Activated T-helper 2 cell treated with anti-CD3 and anti-CD28 coated beads, Interferon-gamma antibody, Interleukin-2, Interleukin-4, amounts not matched to agents 10 μg/mL and 5 μg/mL and 100 μg/mL, durations not matched to agents 14 hours and 24 hours and 36 hours (primary cell): ENCODE results near the gene PAIP1. TPM values are rescaled to one million over a fixed set of nuclear protein-coding genes. Genes with fewer than 3 reads are reported as not detected.
"Not testable (repeated sequence)": the region's sequence is repeated elsewhere in the genome, so short reads cannot be mapped to it uniquely, and the experiment has no call there.

Experiments used
- DNase-seq: peaks from one replicate; pipeline ENCODE4 v3.0.0; 2021; ENCODE audit warnings: low spot score
- H3K27ac Mint-ChIP-seq: one replicate; pipeline ENCODE4 v1.8.0; 2021; ENCODE audit warnings: mixed read lengths
- H3K27me3 Mint-ChIP-seq: one replicate; pipeline ENCODE4 v1.8.0; 2021; ENCODE audit warnings: low read depth, mixed read lengths
- H3K36me3 Mint-ChIP-seq: one replicate; pipeline ENCODE4 v1.8.0; 2021; ENCODE audit warnings: low read depth, mixed read lengths
- H3K4me1 Mint-ChIP-seq: one replicate; pipeline ENCODE4 v1.8.0; 2021; ENCODE audit warnings: low read depth, mixed read lengths
- H3K4me3 Mint-ChIP-seq: one replicate; pipeline ENCODE4 v1.8.0; 2021; ENCODE audit warnings: low read depth, mild to moderate bottlenecking, moderate library complexity, mixed read lengths
- H3K9me3 Mint-ChIP-seq: one replicate; pipeline ENCODE4 v1.8.0; 2021; ENCODE audit warnings: mixed read lengths
- intact Hi-C: fragments of 100-400 bp; cut with micrococcal nuclease; formaldehyde crosslinking; loops from one replicate; pipeline ENCODE4 v1.15.1; 2023
- total RNA-seq: library from RNA; stranded (reverse); gene quantifications from 2 replicates; pipeline ENCODE4 v1.2.3, GENCODE V29; 2022

The PAIP1 gene
- total RNA-seq, 1 donor from 2014 or later = 56.8 TPM

GRCh38 chr5:43564289-43564850 lies 7.5 kb upstream of the PAIP1 start:
- no peak overlapping the region for H3K4me3 Mint-ChIP-seq
- peaks cover 7% of the 10 kb centered on the region for H3K27me3 Mint-ChIP-seq
- intact Hi-C loops = no loop called here
- no peak overlapping the region for H3K27ac Mint-ChIP-seq
- no peaks in the 10 kb centered on the region for H3K9me3 Mint-ChIP-seq
- peaks cover 3% of the 10 kb centered on the region for H3K4me1 Mint-ChIP-seq
- no peaks in the 10 kb centered on the region for H3K36me3 Mint-ChIP-seq
- DNase-seq = no peak

GRCh38 chr5:43563321-43563720 lies 6.4 kb upstream of the PAIP1 start:
- intact Hi-C loops = no loop called here
- DNase-seq = no peak
- Mint-ChIP-seq H3K36me3 (no peaks in the 10 kb centered on the region), H3K27me3 (peaks cover 9% of the 10 kb centered on the region), H3K27ac (no peak overlapping the region), H3K9me3 (no peaks in the 10 kb centered on the region), H3K4me1 (peaks cover 6% of the 10 kb centered on the region), H3K4me3 (no peak overlapping the region)

- no peak overlapping the region for H3K27ac Mint-ChIP-seq
- H3K36me3 Mint-ChIP-seq = no peaks in the 10 kb centered on the region
- H3K4me3 Mint-ChIP-seq = no peak overlapping the region
- H3K4me1 Mint-ChIP-seq = peaks cover 8% of the 10 kb centered on the region
- intact Hi-C loops = no loop called here
- H3K9me3 Mint-ChIP-seq = no peaks in the 10 kb centered on the region
- H3K27me3 Mint-ChIP-seq = peaks cover 9% of the 10 kb centered on the region
- no peak for DNase-seq
These were observed 4.5 kb upstream of the PAIP1 start for GRCh38 chr5:43561356-43561755.

- H3K4me3 Mint-ChIP-seq = no peak overlapping the region
- no peaks in the 10 kb centered on the region for H3K9me3 Mint-ChIP-seq
- DNase-seq = no peak
- intact Hi-C loops = no loop called here
- H3K27me3 Mint-ChIP-seq = peaks cover 9% of the 10 kb centered on the region
- H3K4me1 Mint-ChIP-seq = peaks cover 8% of the 10 kb centered on the region
- no peak overlapping the region for H3K27ac Mint-ChIP-seq
- H3K36me3 Mint-ChIP-seq = peaks cover 4% of the 10 kb centered on the region
These were observed 3.3 kb upstream of the PAIP1 start for GRCh38 chr5:43560128-43560527.

GRCh38 chr5:43556607-43556856 lies 345 bp downstream of the PAIP1 start:
- H3K9me3 Mint-ChIP-seq = not testable (repeated sequence)
- peak overlapping the region; percentile 82 for H3K4me3 Mint-ChIP-seq

GRCh38 chr5:43555895-43556606 lies 826 bp downstream of the PAIP1 start:
- Mint-ChIP-seq H3K36me3 (peaks cover 8% of the 10 kb centered on the region), H3K27me3 (peaks cover 7% of the 10 kb centered on the region), H3K4me3 (peak overlapping the region; percentile 86), H3K4me1 (peaks cover 8% of the 10 kb centered on the region), H3K9me3 (no peaks in the 10 kb centered on the region), H3K27ac (peak overlapping the region; percentile 85)
- intact Hi-C loops = loop anchor here (1.0 to 5.0 kb wide), 7 partner anchors 41 to 489 kb away; partner anchors contain the start of genes C5orf34, HMGCS1, NNT and ZNF131
- DNase-seq = peak; percentile 37

More at GRCh38 chr5:43556607-43556856, 345 bp downstream of the PAIP1 start:
- H3K27ac Mint-ChIP-seq, H3K36me3 Mint-ChIP-seq, H3K27me3 Mint-ChIP-seq, H3K4me1 Mint-ChIP-seq, DNase-seq: not testable (repeated sequence)
- intact Hi-C loops = loop anchor here (1.0 to 5.0 kb wide), 7 partner anchors 41 to 489 kb away; partner anchors contain the start of genes C5orf34, HMGCS1, NNT and ZNF131

- no peak overlapping the region for H3K4me3 Mint-ChIP-seq
- H3K27ac Mint-ChIP-seq = no peak overlapping the region
- no peak for DNase-seq
- H3K36me3 Mint-ChIP-seq = peaks cover 16% of the 10 kb centered on the region
- peaks cover 2% of the 10 kb centered on the region for H3K27me3 Mint-ChIP-seq
- no peaks in the 10 kb centered on the region for H3K9me3 Mint-ChIP-seq
- H3K4me1 Mint-ChIP-seq = peaks cover 11% of the 10 kb centered on the region
- intact Hi-C loops = no loop called here
These were observed 2.4 kb downstream of the PAIP1 start for GRCh38 chr5:43554497-43554896.

- H3K27ac Mint-ChIP-seq = no peak overlapping the region
- H3K4me1 Mint-ChIP-seq = peaks cover 11% of the 10 kb centered on the region
- H3K27me3 Mint-ChIP-seq = no peaks in the 10 kb centered on the region
- H3K36me3 Mint-ChIP-seq = peaks cover 22% of the 10 kb centered on the region
- no peak overlapping the region for H3K4me3 Mint-ChIP-seq
- intact Hi-C loops = no loop called here
- no peak for DNase-seq
- H3K9me3 Mint-ChIP-seq = no peaks in the 10 kb centered on the region
These were observed 3.5 kb downstream of the PAIP1 start for GRCh38 chr5:43553381-43553780.

- no peaks in the 10 kb centered on the region for H3K27me3 Mint-ChIP-seq
- no peak overlapping the region for H3K27ac Mint-ChIP-seq
- H3K9me3 Mint-ChIP-seq = no peaks in the 10 kb centered on the region
- no peak overlapping the region for H3K4me3 Mint-ChIP-seq
- no peak for DNase-seq
- intact Hi-C loops = no loop called here
- H3K36me3 Mint-ChIP-seq = peaks cover 37% of the 10 kb centered on the region
- peaks cover 11% of the 10 kb centered on the region for H3K4me1 Mint-ChIP-seq
These were observed 5.1 kb downstream of the PAIP1 start for GRCh38 chr5:43551731-43552130.

GRCh38 chr5:43549272-43549671 lies 7.6 kb downstream of the PAIP1 start:
- H3K4me1 Mint-ChIP-seq = peaks cover 18% of the 10 kb centered on the region
- intact Hi-C loops = not testable (repeated sequence)

GRCh38 chr5:43548358-43548757 lies 8.5 kb downstream of the PAIP1 start:
- DNase-seq = no peak
- Mint-ChIP-seq H3K4me3 (no peak overlapping the region), H3K36me3 (peaks cover 59% of the 10 kb centered on the region), H3K9me3 (no peaks in the 10 kb centered on the region), H3K4me1 (peaks cover 18% of the 10 kb centered on the region), H3K27ac (no peak overlapping the region), H3K27me3 (no peaks in the 10 kb centered on the region)
- intact Hi-C loops = no loop called here

More at GRCh38 chr5:43549272-43549671, 7.6 kb downstream of the PAIP1 start:
- H3K27ac Mint-ChIP-seq, H3K27me3 Mint-ChIP-seq, DNase-seq, H3K9me3 Mint-ChIP-seq, H3K4me3 Mint-ChIP-seq: not testable (repeated sequence)
- H3K36me3 Mint-ChIP-seq = peaks cover 54% of the 10 kb centered on the region

- H3K27ac Mint-ChIP-seq = no peak overlapping the region
- peaks cover 63% of the 10 kb centered on the region for H3K36me3 Mint-ChIP-seq
- DNase-seq = no peak
- no peaks in the 10 kb centered on the region for H3K27me3 Mint-ChIP-seq
- peaks cover 18% of the 10 kb centered on the region for H3K4me1 Mint-ChIP-seq
- no peak overlapping the region for H3K4me3 Mint-ChIP-seq
- no peaks in the 10 kb centered on the region for H3K9me3 Mint-ChIP-seq
- intact Hi-C loops = no loop called here
These were observed 9.3 kb downstream of the PAIP1 start for GRCh38 chr5:43547532-43547931.

- Mint-ChIP-seq H3K4me1 (peaks cover 22% of the 10 kb centered on the region), H3K9me3 (no peaks in the 10 kb centered on the region), H3K27me3 (no peaks in the 10 kb centered on the region), H3K27ac (no peak overlapping the region), H3K36me3 (peaks cover 71% of the 10 kb centered on the region), H3K4me3 (no peak overlapping the region)
- no peak for DNase-seq
- intact Hi-C loops = no loop called here
These were observed 13.4 kb downstream of the PAIP1 start for GRCh38 chr5:43543434-43543833.
